EH (cell line): ENCODE data around the gene JAZF1.

Source experiments
- DNase-seq: peaks from one replicate; pipeline ENCODE4 v3.0.0-alpha.2; 2015; ENCODE audit warnings: low read depth

The JAZF1 gene

DNA sequence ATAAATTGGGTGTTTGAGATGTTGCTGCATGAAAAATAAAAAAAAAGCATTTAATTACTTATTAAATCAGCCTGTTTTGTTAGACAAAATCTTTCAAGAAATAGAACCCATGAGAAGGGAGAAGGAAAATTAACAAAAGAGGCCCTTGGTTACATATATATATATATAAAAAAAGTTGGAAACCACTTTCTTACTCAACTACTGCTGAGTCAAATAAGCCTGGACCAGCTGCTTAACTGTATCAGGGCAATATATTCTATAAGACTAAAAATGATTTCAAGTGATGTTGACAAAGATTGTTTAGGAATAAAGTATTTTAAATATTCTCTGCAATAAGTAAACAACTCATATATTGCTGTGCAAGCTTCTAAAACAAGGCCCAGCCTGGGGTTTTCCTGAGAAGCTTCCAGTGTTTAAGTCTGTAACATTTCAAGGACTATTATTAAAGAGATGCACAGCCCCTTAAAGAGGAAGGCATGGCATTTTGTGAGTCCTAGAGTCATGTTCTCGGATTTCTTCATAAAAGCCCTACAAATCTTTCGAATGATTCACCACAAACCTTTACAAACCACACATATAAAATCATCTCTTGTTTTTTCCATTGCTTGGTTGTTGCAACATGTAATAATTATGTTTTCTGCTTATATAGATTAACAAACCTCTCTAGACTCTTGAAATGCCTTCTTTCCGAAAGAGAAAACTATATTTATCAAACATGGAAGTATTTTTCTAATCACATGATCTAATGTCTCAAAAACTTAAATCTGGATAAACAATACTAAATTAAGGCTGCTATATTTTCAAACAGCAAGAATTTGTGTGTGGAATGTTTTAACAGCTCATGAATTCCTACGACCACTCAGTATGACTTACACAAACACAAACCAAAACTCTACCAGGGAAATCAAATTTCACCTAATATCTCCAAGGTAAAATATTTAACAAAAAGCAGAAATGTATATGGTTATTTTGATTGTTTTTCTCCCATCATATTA, 14.3 kb downstream of the JAZF1 start:
- DNase-seq, result peak; percentile 92

DNA sequence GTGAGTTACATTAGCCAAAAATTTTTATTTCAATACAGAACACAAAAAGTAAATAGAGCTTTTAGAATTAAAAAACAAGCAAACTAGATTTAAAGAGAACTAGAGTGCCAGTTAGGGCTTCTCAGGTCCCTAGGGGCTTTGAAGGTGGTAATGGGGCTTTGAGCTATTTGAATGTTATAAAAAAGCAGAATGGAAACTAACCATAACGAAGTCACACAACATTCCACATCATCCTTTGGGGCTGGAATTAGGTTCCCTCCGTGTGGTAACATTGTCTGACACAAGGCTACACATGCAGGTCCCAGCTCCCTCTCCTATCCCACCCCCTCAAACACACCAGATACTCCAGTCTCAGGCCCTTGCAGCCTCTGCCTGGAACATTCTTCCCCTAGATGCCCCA, 15.3 kb downstream of the JAZF1 start:
- peak; percentile 34 for DNase-seq

DNA sequence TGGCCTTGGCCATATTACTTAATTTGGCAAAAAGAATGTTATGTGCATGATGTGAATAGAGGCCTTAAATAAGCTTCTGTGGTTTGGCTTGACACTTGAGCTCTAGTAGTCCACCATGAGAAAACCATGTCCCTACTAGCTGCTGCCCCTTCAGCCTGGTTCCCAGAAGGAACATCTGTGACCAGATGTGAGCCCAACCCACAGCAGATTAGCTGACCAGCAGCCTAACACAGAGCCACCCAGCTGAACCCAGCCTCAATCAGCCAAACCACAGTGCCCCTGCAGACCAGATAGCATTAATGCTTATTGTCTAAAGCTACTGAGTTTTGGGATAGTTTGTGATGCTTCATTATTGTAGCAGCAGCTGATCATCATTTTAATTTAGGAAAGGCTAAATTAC, 16.6 kb downstream of the JAZF1 start:
- peak; percentile 89 for DNase-seq

DNA sequence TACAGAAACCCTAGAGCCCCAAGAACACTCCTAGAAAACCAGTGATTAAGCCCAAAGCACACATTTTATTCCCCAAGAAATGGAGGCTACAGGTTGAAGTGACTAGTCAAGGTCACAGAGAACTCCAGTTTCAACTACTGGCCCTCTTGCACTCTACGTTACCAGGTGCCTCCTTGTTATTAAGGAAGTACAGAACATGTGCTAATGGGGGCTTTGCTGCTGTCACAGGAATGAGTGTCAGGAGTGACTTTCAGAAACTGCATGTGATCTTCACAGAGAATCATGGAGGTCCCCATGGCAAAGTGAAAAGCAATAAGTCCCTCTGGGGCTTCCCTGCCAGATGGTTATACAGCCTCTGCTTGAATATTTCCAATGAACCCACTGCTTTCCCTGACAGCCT, 19.3 kb downstream of the JAZF1 start:
- DNase-seq, result no peak

DNA sequence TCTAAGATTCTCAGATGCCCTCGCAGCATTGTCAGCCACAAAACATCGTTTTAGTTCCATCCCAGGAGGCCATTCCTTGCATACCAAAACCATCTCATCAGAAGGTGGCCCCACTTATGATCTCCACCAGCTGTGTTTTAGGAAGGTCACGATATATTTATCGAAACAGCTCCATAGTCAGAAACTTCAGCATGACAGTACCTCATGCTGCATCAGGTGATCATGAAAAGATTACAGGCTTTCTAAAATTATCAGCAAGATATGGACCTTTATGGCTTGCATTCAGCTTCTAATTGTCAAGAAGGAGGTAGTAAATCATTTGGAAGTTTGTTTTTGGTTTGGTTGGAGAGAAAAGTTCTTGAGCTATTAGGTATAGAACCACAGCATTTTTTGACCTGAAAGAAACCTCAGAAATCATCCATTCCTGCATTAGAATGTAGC, 20.0 kb downstream of the JAZF1 start:
- DNase-seq, result peak; percentile 88

DNA sequence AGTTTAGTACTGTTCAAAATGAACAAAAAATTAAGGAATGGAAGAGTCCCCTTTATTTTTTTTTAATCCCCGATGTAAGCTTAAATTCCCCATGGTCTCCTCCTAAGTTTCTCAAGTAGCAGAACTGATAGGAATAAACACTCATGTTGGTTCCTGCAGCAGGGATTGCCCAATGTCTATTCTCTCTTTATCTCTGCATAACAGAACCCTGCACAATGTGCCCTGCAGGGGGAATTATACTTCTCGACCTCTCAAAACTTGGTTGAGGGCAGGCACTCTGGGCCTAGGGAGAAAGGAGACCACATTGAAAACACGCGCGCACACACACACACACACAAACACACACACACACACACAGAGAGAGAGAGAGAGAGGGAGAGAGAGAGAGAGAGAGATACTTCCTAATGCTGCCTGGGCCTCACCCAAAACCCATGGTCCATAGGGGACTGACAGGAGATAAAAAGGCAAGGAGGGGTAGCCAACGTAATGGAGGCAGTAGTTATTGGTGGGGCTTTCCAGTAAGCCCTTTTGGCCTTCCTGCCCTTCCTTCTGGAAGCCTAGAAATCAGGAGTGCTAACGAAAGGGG, 22.7 kb downstream of the JAZF1 start:
- no peak for DNase-seq

DNA sequence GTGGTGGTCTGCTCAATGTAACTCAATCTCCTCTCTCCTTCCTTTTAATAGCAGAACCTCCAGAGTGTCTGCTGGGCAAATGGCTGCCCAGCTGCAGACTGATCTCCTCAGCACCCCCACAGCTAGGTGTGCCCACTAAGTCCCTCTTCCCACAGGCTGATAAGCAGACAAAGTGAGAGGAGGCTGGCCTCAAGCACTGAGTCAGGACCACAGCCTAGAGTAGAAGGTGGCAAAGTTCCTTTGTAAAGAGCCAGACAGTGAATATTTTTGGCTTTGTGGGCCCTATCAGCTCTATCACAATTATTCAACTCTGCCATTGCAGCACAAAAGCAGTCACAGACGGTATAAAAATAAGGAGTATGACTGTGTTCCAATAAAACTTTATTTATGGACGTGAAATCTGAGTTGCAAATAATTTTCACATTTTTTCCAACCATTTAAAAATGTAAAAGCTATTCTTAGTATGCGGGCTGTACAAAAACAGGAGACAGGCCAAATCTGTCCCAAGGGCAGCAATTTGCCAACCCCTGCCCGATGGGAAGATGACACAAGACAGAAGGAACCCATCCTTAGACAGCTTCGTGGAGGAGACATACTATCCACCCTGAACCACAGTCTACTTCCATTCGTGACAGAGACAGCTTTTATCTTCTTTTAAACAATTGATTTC, 23.4 kb downstream of the JAZF1 start:
- DNase-seq, result peak; percentile 89

DNA sequence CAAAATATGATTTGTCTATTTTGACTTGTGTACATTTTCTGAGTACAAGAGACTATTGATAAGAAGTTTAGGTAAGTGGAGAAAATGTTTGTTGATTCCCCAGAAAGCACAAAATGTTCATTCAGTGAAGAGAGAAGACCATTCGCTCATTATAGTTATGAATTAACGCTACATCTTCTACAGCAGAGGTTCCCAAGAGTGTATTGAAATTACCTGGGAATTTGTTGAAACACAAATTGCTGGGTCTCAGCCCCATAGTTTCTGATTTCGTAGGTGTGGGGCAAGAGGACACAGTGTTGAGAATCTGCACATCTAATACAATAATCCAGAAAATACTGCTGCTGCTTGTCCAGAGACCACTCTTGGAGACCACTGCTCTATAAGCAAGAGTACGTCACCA, 24.2 kb downstream of the JAZF1 start:
- no peak for DNase-seq

DNA sequence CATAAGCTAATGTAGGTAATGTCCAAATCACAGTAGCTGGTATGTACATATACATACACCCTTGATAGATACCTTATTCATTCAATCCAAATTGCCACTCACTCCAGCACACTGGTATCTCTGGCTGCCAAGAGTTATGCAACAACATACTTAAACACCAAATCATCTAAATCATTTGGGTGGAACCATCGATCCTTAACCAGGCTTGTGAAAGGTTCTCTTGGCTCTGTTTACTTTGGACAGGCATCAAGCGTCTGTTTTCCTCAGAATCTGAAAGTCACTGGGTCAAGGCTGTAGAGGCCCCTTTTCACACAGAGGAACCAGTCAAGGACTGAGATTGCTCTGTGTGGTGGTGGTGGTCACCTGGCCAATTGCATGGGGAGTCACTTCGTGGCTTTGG, 24.6 kb downstream of the JAZF1 start:
- DNase-seq, result peak; percentile 73

DNA sequence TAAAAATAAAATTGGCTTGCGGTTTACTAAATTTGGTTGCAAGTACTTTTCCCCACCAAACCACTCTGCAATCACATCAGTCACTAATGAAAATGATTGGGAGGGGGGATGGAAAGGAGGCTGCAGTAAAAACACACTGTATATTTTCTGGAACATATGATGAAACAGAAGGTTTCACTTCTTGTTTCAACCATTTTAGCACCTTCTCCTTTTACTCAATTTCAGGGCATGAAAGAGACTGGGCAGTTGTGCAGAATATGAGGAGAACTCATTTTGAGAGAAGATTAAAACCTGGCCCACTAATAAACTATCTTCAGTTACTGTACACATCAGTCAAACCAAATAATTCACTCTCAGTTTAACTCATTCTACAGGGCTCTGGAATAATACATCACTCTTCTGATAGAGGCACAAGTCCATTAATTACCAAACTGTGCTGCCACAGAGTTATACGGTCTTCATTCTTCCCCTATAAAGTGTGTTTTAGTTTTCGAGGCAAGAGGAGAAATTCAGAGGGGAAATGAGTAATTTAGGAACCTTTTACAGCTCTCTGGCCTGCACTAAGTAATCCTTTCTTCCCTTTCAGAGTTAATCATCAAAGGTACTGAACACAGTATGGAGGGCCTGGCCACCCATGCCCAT, 25.5 kb downstream of the JAZF1 start:
- DNase-seq, result peak; percentile 47

DNA sequence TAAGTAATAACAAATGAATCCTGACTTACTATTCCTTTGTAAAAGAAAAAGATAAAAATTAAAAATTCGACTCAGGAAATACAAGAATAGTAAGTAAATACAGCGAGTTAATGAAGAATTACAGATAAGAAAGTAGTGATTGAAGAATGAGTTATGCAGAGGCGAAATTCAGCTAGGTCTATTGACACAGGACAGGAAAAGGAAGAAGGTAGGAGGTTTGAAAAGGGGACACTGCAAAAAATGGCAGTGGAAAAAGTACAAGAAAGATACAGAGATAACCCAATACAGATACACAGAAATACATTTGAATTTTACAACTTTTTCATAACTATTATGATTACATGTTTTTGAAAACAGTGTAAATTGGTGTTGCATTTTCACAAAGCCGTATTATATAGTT, 28.0 kb downstream of the JAZF1 start:
- no peak for DNase-seq

DNA sequence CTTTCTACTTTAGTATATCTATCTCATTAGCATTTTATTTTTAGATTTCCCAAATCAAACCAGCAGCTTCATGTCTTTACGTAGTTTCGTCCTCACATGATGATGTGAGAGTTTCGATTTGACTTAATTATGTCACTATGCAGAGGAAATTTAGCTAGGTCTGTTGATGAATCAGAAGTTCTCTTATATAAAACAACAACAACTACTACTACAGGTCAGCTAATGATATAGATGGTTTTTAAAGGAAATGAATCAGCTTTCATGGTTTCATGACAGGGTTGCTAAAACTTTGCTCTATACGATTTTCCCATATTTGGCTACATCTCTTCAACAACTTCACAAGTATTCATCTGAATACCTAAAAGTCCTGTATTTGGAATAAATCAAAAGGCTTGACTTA, 28.6 kb downstream of the JAZF1 start:
- peak; percentile 85 for DNase-seq

DNA sequence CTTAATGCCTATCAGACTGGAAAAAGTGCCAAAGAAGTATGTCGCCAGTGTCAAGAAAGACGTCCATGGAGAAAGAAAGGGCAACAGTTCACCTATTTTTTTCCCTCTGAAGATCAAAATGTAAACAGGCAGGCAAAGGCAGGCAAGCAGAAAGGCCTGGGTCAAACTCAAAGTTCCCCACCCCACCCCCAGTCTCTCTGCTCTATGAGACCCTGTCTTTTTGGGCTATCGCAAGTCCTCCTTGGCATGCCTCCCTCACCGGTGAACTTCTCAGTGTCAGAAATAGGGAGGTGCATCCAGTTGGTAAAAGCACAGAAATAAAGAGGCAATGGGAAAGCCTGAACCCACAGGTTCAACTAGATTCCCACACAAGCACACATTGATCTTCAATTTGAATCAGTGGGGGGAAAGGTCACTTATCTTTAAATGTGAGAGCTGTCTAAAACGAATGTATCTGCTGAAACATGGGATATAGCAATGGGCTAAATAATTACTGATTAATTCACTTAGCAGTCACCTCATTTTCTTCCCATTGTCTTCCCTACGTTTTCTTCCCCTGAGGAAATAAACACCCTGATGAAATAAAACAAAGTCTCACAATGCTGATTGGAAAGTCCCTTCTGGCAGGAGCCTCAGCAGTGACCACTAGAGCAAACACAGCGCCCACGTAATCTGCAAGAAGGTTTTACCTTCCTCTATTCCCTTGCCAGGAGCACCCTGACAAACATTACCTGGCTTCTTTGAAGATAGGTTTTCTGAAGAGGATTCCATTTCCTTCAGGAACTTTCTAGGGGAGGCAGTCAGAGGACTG, 31.1 kb downstream of the JAZF1 start:
- no peak for DNase-seq

DNA sequence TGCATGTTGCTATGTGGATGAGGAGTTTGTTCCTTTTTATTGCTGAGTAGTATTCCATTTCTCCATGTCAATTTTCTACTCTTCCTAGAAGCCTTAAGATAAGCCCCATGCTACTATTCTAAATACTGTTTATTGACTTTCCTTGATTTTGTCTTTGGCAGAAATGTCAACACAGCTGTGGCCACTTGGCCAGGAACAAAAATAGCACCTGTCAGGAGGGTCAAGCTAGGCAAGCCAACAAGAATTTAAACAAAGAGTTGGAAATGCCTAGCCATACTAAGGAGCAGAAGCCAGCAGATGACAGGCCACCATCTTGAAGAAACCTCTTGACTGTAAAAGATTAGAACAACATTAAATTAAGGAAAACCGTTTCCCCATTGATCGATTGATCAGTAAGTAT, 34.7 kb downstream of the JAZF1 start:
- DNase-seq, result no peak

DNA sequence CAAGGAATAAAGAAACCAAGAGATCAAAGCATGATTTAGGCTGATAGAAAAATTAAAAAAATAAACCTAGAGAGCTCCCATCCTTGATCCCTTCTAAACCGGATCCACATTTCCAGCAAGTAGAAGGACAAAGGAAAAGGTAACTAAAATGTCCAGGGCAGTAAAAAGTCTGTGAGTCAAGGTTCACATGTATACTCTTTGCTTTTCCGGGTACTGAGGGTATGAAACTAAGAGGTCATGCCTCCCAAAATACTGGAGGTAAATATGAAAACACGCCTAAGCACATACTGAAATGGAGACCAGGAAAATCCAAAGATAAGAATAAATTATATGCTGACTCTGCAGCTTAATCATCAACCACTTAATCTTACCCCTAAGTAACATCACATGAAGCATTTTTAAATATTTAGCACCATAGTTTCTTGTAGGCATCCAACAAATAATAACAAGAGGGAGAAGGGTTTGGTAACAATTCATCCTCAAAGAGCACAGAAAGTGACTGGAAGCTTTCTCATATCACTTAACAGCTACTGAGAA, 35.4 kb downstream of the JAZF1 start:
- no peak for DNase-seq

DNA sequence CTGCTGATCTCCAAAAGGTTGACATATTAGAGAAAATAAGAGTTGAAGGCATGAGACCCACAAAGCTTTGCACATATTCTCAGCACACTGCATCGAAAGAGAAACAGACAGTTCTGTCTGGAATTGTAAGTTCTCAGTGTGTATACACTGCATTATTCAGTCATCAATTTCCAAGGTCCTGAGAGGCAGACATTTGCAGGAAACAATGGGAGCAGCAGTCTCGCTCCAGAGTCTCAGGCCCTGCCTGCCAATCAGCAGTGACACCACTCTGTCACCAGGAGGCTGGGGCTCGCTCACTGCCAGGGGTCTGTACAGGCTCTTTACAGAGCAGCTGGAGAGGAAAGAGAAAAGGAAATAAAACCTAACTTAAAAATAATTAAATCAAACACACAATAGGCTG, 36.3 kb downstream of the JAZF1 start:
- DNase-seq, result no peak

DNA sequence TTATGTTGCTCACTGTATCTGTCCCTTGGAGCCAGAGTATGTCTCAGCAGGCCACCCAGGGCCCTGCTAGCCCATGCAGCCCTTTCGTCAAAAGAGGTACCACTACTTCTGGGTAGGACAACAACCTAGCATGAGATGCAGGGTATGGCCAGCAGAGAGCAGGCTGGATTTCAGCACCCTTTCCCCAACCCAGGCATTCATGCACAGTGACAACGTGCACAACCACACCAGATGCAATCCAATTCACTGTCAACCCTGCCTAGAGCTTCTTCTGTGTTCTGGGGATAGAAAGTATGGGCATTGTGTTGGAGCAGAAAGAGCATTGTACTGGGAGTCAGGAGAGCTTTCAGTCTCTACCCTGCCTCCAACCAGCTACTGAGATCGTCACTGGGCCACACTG, 37.9 kb downstream of the JAZF1 start:
- no peak for DNase-seq

DNA sequence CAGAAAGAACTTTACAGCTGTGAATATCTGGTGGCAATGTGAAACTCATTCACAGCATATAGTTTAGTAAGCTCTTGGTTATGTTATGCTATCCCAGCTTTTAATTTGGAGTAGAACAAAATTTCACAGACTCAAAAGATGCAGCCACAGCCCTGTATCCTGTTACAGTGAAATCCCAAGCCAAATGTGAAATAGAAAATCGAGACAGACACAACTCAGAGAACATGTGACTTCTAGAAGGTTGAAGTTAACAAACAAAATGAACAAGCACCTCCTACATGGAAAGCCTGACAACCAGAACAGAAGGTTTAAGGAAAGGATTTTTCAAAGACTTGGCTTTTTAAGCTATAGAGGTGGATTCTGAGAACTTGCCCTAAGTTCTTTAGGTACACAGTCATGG, 39.6 kb downstream of the JAZF1 start:
- no peak for DNase-seq

DNA sequence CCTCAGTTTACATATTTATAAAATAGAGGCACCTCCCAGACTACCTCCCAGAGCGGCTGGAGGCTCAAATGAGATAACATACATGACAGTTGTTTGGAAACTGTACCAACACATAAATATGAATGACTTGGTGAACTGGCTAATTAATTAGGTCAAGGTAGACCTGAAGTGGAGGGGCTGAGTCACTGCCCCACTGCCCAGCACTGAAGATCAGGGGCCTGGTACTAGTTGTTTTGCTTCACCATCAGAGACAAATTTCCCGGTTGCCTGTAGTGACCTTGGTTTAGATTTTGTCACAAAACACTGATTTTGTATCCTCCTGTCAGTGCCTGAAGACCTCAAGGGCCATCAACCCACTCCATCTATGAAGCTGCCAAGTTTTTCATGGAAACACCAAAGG, 41.8 kb downstream of the JAZF1 start:
- DNase-seq, result no peak

DNA sequence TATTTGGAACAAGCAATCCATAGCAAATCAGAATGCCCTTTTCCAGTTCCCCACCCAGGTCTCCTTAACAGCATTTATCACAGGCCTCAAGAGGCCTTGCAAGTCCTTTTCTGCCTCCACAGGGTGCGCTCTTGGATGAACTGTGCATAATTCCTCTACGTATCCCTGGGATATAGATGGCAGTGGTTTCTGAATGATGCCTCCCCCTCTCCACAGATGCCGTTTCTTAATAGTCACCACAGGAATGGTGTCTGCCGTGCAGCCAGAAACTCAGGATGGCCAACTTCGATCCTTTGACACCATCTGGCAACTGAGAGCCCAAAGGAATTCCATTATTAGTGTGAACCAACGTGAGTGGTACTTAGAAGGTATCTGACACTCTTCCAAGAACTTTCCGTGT, 43.1 kb downstream of the JAZF1 start:
- no peak for DNase-seq

DNA sequence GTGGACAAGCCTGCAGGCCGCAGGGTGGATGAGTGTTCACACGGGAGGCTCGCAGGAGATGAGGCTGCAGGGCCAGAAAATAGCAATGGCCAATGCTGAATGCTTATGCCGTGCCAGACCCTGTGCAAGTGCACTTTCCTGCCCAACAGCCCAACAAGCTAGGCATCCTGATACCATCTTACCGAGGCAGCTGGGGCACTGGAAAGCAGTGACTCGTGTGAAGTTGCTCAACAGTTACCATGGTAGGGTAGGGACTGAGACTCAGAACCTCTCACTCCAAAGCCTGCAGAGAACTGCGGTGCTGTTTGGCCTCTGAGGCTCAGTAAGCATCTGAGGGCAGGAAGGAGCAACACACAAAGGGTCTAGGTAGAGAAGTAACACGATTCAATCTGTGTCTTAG, 43.7 kb downstream of the JAZF1 start:
- DNase-seq, result no peak
